IMR-90 (cell line): Measurements from ENCODE around the gene SFT2D3. TPM values are rescaled to one million over a fixed set of nuclear protein-coding genes. Genes with fewer than 3 reads are reported as not detected.

Experiments
- ATAC-seq: fragments of 200-7000 bp; cut with Tn5 transposase; 2 replicates; pipeline ENCODE4 v1.9.1; 2020; ENCODE audit warnings: low read depth, mild to moderate bottlenecking, moderate library complexity
- BruUV-seq: library from RNA; stranded (reverse); fragments of 400-500 nt; replicated peaks from 2 replicates; lab custom pipeline; 2021; lab: Mats Ljungman, UMichigan
- CTCF ChIA-PET: fragments of 300-600 bp; formaldehyde crosslinking; extraction: SDS; loops from one replicate; lab custom pipeline; 2021; ENCODE audit warnings: antibody characterized with exemption; lab: Yijun Ruan, JAX
- POLR2A ChIA-PET: fragments of 300-600 bp; sonication (Branson Sonifier 250); formaldehyde crosslinking; loops from one replicate; lab custom pipeline; 2022; ENCODE audit warnings: antibody characterized with exemption; ENCODE audit not compliant: unreplicated experiment; lab: Charles Lee
- DNase-seq: peaks from one replicate; pipeline ENCODE4 v3.0.0; 2013
- H2AFZ ChIP-seq: replicated peaks from 2 replicates; pipeline ENCODE3; 2013; ENCODE audit warnings: low read length, mild to moderate bottlenecking; ENCODE audit not compliant: poor library complexity
- H2AK5ac ChIP-seq: 2 replicates; pipeline ENCODE4 v1.6.1; 2013; ENCODE audit warnings: low read depth, low read length, inconsistent platforms
- H2AK9ac ChIP-seq: replicated peaks from 2 replicates; pipeline ENCODE3; 2013; ENCODE audit warnings: mild to moderate bottlenecking, low read depth, low read length, moderate library complexity; ENCODE audit not compliant: poor library complexity
- H2BK120ac ChIP-seq: 2 replicates; pipeline ENCODE4 v1.6.1; 2013; ENCODE audit warnings: low read depth, low read length, inconsistent platforms
- H2BK15ac ChIP-seq: 3 replicates; pipeline ENCODE4 v1.6.1; 2013; ENCODE audit warnings: low read depth, low read length, inconsistent platforms
- H2BK20ac ChIP-seq: 2 replicates; pipeline ENCODE4 v1.6.1; 2013; ENCODE audit warnings: low read depth, mild to moderate bottlenecking, inconsistent platforms, low read length, moderate library complexity
- H2BK5ac ChIP-seq: 2 replicates; pipeline ENCODE4 v1.6.1; 2013; ENCODE audit warnings: mild to moderate bottlenecking, low read depth, low read length, inconsistent platforms; ENCODE audit not compliant: poor library complexity, severe bottlenecking
- H3K14ac ChIP-seq: replicated peaks from 2 replicates; pipeline ENCODE4 v1.6.1; 2013; ENCODE audit warnings: low read depth, low read length, inconsistent platforms
- H3K18ac ChIP-seq: 2 replicates; pipeline ENCODE4 v1.6.1; 2013; ENCODE audit warnings: low read depth, low read length, control low read depth
- H3K23ac ChIP-seq: 2 replicates; pipeline ENCODE4 v1.6.1; 2013; ENCODE audit warnings: low read depth, low read length, inconsistent platforms
- H3K27ac ChIP-seq: 2 replicates; pipeline ENCODE4 v1.5.1; 2013; ENCODE audit warnings: mild to moderate bottlenecking, control low read depth, low read length; ENCODE audit not compliant: insufficient read depth
- H3K27me3 ChIP-seq: 2 replicates; pipeline ENCODE4 v1.6.1; 2013; ENCODE audit warnings: low read length; ENCODE audit not compliant: control insufficient read depth, insufficient read depth
- H3K36me3 ChIP-seq: 2 replicates; pipeline ENCODE4 v1.6.1; 2013; ENCODE audit warnings: low read length, mixed read lengths; ENCODE audit not compliant: control insufficient read depth, insufficient read depth
- H3K4ac ChIP-seq: 2 replicates; pipeline ENCODE4 v1.6.1; 2013; ENCODE audit warnings: low read depth, low read length, inconsistent platforms
- H3K4me1 ChIP-seq: 2 replicates; pipeline ENCODE4 v1.6.1; 2013; ENCODE audit warnings: low read length, mixed read lengths; ENCODE audit not compliant: control insufficient read depth, insufficient read depth
- H3K4me2 ChIP-seq: 2 replicates; pipeline ENCODE4 v1.6.1; 2013; ENCODE audit warnings: low read depth, mild to moderate bottlenecking, control low read depth, low read length, moderate library complexity
- H3K4me3 ChIP-seq: 2 replicates; pipeline ENCODE4 v1.5.1; 2013; ENCODE audit warnings: low read depth, mild to moderate bottlenecking, control low read depth, low read length, moderate library complexity; ENCODE audit not compliant: insufficient read depth
- H3K56ac ChIP-seq: 2 replicates; pipeline ENCODE4 v1.6.1; 2013; ENCODE audit warnings: low read length, inconsistent platforms; ENCODE audit not compliant: insufficient read depth; ENCODE audit errors: extremely low read depth
- H3K79me1 ChIP-seq, 2 experiments: 2 replicates each; pipeline ENCODE4 v1.6.1; 2013; ENCODE audit warnings: low read length in 2 of 2, inconsistent platforms in 1 of 2, low read depth in 1 of 2
- H3K9ac ChIP-seq: 2 replicates; pipeline ENCODE4 v1.6.1; 2013; ENCODE audit warnings: low read depth, low read length, control low read depth
- H3K9me1 ChIP-seq: 2 replicates; pipeline ENCODE4 v1.6.1; 2013; ENCODE audit warnings: low read length, inconsistent platforms; ENCODE audit not compliant: insufficient read depth
- H3K9me3 ChIP-seq: 2 replicates; pipeline ENCODE4 v1.6.1; 2013; ENCODE audit warnings: low read length; ENCODE audit not compliant: control insufficient read depth, insufficient read depth
- H4K20me1 ChIP-seq: 2 replicates; pipeline ENCODE4 v1.6.1; 2013; ENCODE audit warnings: low read length, inconsistent platforms; ENCODE audit not compliant: insufficient read depth
- H4K5ac ChIP-seq: 2 replicates; pipeline ENCODE4 v1.6.1; 2013; ENCODE audit warnings: mild to moderate bottlenecking, low read depth, low read length, control low read depth
- H4K8ac ChIP-seq, 2 experiments: 2 replicates each; pipeline ENCODE4 v1.6.1; 2013; ENCODE audit warnings: low read depth in 2 of 2, low read length in 2 of 2, control low read depth in 1 of 2, inconsistent platforms in 1 of 2
- H4K91ac ChIP-seq: 2 replicates; pipeline ENCODE4 v1.6.1; 2013; ENCODE audit warnings: low read depth, low read length, inconsistent platforms; ENCODE audit not compliant: insufficient read depth
- BHLHE40 ChIP-seq: fragments of 150-350 bp; IDR thresholded peaks from 2 replicates; pipeline ENCODE4 v1.6.1; 2016; ENCODE audit warnings: mild to moderate bottlenecking, low read depth, low read length
- CEBPB ChIP-seq: IDR thresholded peaks from 2 replicates; pipeline ENCODE4 v1.6.1; 2012; ENCODE audit warnings: low read depth, low read length, improper control_type of control experiment
- CHD1 ChIP-seq: IDR thresholded peaks from 2 replicates; pipeline ENCODE4 v1.6.1; 2012; ENCODE audit warnings: low read depth, low read length, improper control_type of control experiment
- ELK1 ChIP-seq: fragments of 150-350 bp; IDR thresholded peaks from 2 replicates; pipeline ENCODE4 v1.6.1; 2016; ENCODE audit warnings: low read depth, mild to moderate bottlenecking, low read length, moderate library complexity, borderline replicate concordance
- FOS ChIP-seq: fragments of 150-350 bp; IDR thresholded peaks from 2 replicates; pipeline ENCODE4 v1.6.1; 2016; ENCODE audit warnings: low read depth, low read length
- MAFK ChIP-seq: IDR thresholded peaks from 2 replicates; pipeline ENCODE4 v1.6.1; 2012; ENCODE audit warnings: low read depth, low read length, improper control_type of control experiment
- MAZ ChIP-seq: IDR thresholded peaks from 2 replicates; pipeline ENCODE4 v1.6.1; 2012; ENCODE audit warnings: low read depth, mild to moderate bottlenecking, low read length, improper control_type of control experiment, moderate library complexity, borderline replicate concordance
- MXI1 ChIP-seq: IDR thresholded peaks from 2 replicates; pipeline ENCODE4 v1.6.1; 2012; ENCODE audit warnings: low read depth, mild to moderate bottlenecking, low read length, moderate library complexity, borderline replicate concordance
- POLR2A ChIP-seq: IDR thresholded peaks from 2 replicates; pipeline ENCODE4 v1.6.1; 2012; ENCODE audit warnings: mild to moderate bottlenecking, low read depth, low read length
- RAD21 ChIP-seq: IDR thresholded peaks from 2 replicates; pipeline ENCODE4 v1.6.1; 2012; ENCODE audit warnings: low read length, improper control_type of control experiment
- RCOR1 ChIP-seq: IDR thresholded peaks from 2 replicates; pipeline ENCODE4 v1.6.1; 2012; ENCODE audit warnings: mild to moderate bottlenecking, low read length, improper control_type of control experiment; ENCODE audit not compliant: insufficient replicate concordance
- RFX5 ChIP-seq: IDR thresholded peaks from 2 replicates; pipeline ENCODE4 v1.8.0; 2012; ENCODE audit warnings: low read depth, mild to moderate bottlenecking, low read length, moderate library complexity
- SMC3 ChIP-seq: fragments of 150-350 bp; IDR thresholded peaks from 2 replicates; pipeline ENCODE4 v1.6.1; 2016; ENCODE audit warnings: low read depth, mild to moderate bottlenecking, antibody characterized with exemption, low read length, moderate library complexity
- USF2 ChIP-seq: fragments of 150-350 bp; IDR thresholded peaks from 2 replicates; pipeline ENCODE4 v1.6.1; 2017; ENCODE audit warnings: mild to moderate bottlenecking, antibody characterized with exemption, low read length, low read depth
- WGBS, 2 experiments: methylation state at CpG; one replicate each; pipeline versions ENCODE4 v1.1.5 to v1.1.7; 2013; ENCODE audit warnings: missing lambda C conversion rate in 2 of 2; ENCODE audit not compliant: insufficient read length in 1 of 2; ENCODE audit errors: extremely low coverage in 2 of 2; 5-methylcytosine and 5-hydroxymethylcytosine counted together
- dilution Hi-C: fragments of 300-500 bp; cut with HindIII; formaldehyde crosslinking; loops from one replicate; pipeline ENCODE4 v1.14.3; 2018; ENCODE audit warnings: low sequenced_read_pairs; ENCODE audit not compliant: unreplicated experiment
- in situ Hi-C: fragments of 300-500 bp; cut with MboI; formaldehyde crosslinking; loops from 3 replicates; pipeline ENCODE4 v1.14.3; 2019; ENCODE audit warnings: low sequenced_read_pairs, inconsistent platforms, mixed read lengths
- intact Hi-C: fragments of 100-400 bp; cut with micrococcal nuclease; formaldehyde crosslinking; loops from 2 replicates; pipeline ENCODE4 v1.10.0; 2022
- polyA plus RNA-seq, 3 experiments: library from polyadenylated mRNA; depleted of rRNA; stranded (reverse); fragments of >200 nt; gene quantifications; 2 replicates each; pipeline ENCODE4 v1.2.3, GENCODE V29; 2012; ENCODE audit warnings: low replicate concordance in 1 of 3
- total RNA-seq: library from RNA; depleted of rRNA; stranded (reverse); fragments of >200 nt; gene quantifications from 2 replicates; pipeline ENCODE4 v1.2.3, GENCODE V29; 2012
- TF ChIP-seq, protein P1 (sequence below): conservative IDR thresholded peaks from 2 replicates; pipeline ENCODE4 v1.5.1; 2012; ENCODE audit warnings: mild to moderate bottlenecking, low read depth, low read length, improper control_type of control experiment

SFT2D3 gene
- total and polyA plus RNA-seq, 2 of the 4 experiments (the other 2 are of a cell fraction): 2.5 to 3.1 TPM

DNA sequence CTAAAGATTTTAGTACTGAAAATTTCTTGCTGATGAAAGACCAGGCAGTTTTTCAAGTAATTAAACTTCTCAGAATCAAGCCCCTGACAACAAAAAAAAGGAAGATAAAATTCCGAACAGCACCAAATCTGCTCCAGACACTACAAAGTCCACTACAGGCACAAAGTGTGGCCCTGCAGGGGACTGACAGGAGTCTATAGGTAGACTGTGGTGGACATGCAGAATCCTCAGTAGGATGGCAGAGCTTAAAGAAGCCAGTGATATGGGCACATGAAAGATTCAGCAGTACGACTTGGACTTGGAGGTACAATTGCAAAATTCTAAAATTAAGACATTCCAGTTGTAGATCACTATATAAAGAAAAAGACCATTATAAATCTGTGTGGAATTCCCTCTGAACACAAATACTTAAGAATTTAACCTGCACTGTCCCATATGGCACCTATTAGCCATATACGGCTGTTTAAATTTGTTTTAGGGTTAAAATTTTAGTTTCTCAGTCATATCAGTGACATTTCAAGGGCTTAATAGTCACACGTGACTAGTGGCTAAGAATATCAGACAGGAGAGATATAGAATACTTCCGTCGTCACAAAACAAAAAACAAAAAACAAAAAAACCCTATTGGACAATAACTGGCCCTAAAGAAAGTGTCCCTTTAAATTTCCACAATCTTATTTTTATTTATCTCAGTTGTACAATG is 32.0 kb downstream of the SFT2D3 start:
- dilution Hi-C loops: no loop called here

More for the DNA sequence above, 32.0 kb downstream of the SFT2D3 start:
- no peak overlapping the region for H2AFZ ChIP-seq
- in situ Hi-C loops: no loop called here
- no peaks in the 10 kb centered on the region for H3K9me3 ChIP-seq
- DNase-seq (no peak), ATAC-seq (no peak)
- H4K20me1 ChIP-seq: no peaks in the 10 kb centered on the region
- no peak overlapping the region for H3K4me2 ChIP-seq
- H2AK9ac ChIP-seq: no peak overlapping the region
- no peak overlapping the region for H3K23ac ChIP-seq
- peaks cover 5% of the 10 kb centered on the region for H3K9me1 ChIP-seq
- H4K5ac ChIP-seq: no peak overlapping the region
- no peak overlapping the region for H3K18ac ChIP-seq
- no peaks in the 10 kb centered on the region for H3K27me3 ChIP-seq
- no peak overlapping the region for H3K4me3 ChIP-seq
- no peak overlapping the region for H4K91ac ChIP-seq
- H2BK20ac ChIP-seq: no peak overlapping the region
- H2BK5ac ChIP-seq: no peak overlapping the region
- no peak overlapping the region for H3K9ac ChIP-seq
- no peak overlapping the region for H2BK15ac ChIP-seq
- TF ChIP-seq ELK1 (no peak), RCOR1 (no peak), POLR2A (no peak), USF2 (no peak), FOS (no peak), MAZ (no peak), BHLHE40 (no peak), SMC3 (no peak), RFX5 (no peak), CHD1 (no peak), RAD21 (no peak), MAFK (no peak), CEBPB (no peak), MXI1 (no peak)
- TF ChIP-seq, protein P1, sequence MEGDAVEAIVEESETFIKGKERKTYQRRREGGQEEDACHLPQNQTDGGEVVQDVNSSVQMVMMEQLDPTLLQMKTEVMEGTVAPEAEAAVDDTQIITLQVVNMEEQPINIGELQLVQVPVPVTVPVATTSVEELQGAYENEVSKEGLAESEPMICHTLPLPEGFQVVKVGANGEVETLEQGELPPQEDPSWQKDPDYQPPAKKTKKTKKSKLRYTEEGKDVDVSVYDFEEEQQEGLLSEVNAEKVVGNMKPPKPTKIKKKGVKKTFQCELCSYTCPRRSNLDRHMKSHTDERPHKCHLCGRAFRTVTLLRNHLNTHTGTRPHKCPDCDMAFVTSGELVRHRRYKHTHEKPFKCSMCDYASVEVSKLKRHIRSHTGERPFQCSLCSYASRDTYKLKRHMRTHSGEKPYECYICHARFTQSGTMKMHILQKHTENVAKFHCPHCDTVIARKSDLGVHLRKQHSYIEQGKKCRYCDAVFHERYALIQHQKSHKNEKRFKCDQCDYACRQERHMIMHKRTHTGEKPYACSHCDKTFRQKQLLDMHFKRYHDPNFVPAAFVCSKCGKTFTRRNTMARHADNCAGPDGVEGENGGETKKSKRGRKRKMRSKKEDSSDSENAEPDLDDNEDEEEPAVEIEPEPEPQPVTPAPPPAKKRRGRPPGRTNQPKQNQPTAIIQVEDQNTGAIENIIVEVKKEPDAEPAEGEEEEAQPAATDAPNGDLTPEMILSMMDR: no peak
- H3K79me1 ChIP-seq: peaks cover 3 to 14% of the 10 kb centered on the region in 2 experiments; a peak in 2 of 4 replicates
- H2BK120ac ChIP-seq: peak overlapping the region; percentile 45; the same call in 1 of the 2 replicates
- peaks cover 5% of the 10 kb centered on the region; the same call in 1 of the 2 replicates for H3K4me1 ChIP-seq
- H2AK5ac ChIP-seq: no peak overlapping the region
- BruUV-seq: no TSS peak
- CTCF ChIA-PET: no interaction called here
- H3K14ac ChIP-seq: no peak overlapping the region; the same call in 1 of the 2 replicates
- H4K8ac ChIP-seq: no peak overlapping the region
- intact Hi-C loops: no loop called here
- POLR2A ChIA-PET: no interaction called here
- H3K4ac ChIP-seq: no peak overlapping the region
- no CpG with 5 or more reads among the region's 6 CpGs for WGBS, 2 experiments
- H3K27ac ChIP-seq: no peak overlapping the region
- H3K36me3 ChIP-seq: no peaks in the 10 kb centered on the region
- no peak overlapping the region for H3K56ac ChIP-seq
